Epithelial cell of esophagus (primary cell): ENCODE measurements around the gene PDE3A.

Experiments used
- DNase-seq: peaks from one replicate; pipeline ENCODE4 v3.0.0; 2010; ENCODE audit warnings: low read depth
- H3K4me3 ChIP-seq: 2 replicates; pipeline ENCODE4 v1.5.1; 2011; ENCODE audit warnings: mild to moderate bottlenecking, low read length, control low read depth
- CTCF ChIP-seq: IDR thresholded peaks from 2 replicates; pipeline ENCODE4 v1.5.1; 2011; ENCODE audit warnings: low read depth, mild to moderate bottlenecking, low read length, control low read depth, inconsistent platforms; ENCODE audit not compliant: insufficient read depth; ENCODE audit errors: missing control alignments

PDE3A gene

DNA sequence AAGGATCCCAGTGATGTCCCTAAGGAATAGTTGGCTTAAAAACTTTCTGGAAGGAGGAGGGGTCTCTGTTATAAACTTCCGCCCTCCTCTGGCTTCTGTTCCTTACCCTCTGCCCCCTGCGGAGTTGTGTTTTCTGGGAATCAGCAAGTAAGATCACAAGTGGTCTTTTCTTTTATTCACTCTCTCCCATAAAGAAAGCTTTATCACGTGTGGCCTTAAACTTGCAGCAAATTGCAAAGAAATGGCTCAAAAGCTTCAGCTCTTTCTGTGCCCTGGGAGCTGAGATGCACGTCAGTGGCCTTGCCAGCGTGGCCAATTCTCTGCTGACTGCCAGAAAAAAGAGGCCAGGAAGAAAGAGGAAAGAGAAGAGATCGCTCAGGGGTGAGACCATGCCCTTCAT lies 326.9 kb downstream of the PDE3A start, which contains the start of gene SLCO1C1:
Gene SLCO1C1, plus strand, starts transcription at position 101 of the 400 bp plus-strand sequence. CDS start 4,245 bp downstream, outside the sequence.
- no peak within 1 kb of the TSS for H3K4me3 ChIP-seq
- TF ChIP-seq CTCF = no peak

DNA sequence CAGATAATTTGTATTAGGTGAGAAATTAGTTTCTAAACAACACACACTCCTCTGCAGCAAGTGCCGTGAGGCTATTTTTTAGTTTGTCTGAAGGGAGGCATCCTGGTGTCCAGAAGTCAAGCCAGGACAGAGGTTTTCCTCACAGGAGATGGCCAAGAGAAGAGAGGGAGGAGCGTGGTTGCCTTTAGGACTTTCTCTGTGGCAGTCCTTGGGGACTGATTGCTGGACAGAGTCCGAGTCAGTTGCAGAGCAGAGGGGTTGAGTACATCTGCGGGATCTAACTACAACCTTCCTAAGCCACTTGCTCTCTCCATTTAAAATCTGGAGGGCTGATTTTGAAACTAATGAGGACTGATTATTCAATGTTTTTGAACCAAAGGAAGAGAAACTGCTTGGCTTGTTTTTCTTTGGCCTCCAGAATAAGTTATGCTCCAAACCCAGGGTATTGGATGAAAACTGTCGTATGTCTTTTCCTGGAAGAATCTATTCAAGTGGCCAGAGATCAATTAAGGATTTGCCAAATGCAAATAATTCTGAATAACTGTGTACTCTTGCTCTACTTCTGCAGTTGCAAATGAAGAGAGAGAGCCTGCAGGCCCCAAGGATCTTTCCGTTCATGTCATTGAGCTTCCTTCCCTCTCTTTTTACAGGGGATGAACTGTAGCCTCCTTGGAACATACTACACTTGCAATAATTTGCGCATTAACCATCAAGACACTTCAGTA lies 328.0 kb downstream of the PDE3A start:
- no peak for DNase-seq

More for the DNA sequence above, 326.9 kb downstream of the PDE3A start, which contains the start of gene SLCO1C1:
- DNase-seq = no peak

DNA sequence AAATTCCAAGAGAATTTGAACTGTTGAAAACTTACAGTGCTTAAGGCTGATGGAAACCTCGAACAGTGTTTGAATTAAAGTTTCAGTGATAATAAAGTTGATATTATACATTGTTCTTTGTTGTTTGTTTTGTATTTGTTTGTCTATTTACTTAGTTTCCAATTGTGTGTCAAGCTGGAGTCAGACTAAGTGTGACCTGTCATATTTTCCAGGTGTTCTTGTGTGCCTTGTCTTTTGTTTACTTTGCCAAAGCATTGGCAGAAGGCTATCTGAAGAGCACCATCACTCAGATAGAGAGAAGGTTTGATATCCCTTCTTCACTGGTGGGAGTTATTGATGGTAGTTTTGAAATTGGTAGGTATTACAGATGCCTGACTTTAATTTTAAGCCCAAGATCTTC lies 332.8 kb downstream of the PDE3A start:
- DNase-seq = no peak
- TF ChIP-seq CTCF = no peak
- H3K4me3 ChIP-seq = no peak overlapping the region

More for the DNA sequence above, 328.0 kb downstream of the PDE3A start:
- no peak overlapping the region for H3K4me3 ChIP-seq
- TF ChIP-seq CTCF = no peak

- DNase-seq = no peak
- no peak for TF ChIP-seq CTCF
- no peak overlapping the region for H3K4me3 ChIP-seq
These were observed 336.5 kb downstream of the PDE3A start for GRCh38 chr12:20704860-20705259.

- no peak for DNase-seq
- no peak for TF ChIP-seq CTCF
- H3K4me3 ChIP-seq = no peak overlapping the region
These were observed 343.5 kb downstream of the PDE3A start for GRCh38 chr12:20711846-20712245.

GRCh38 chr12:20716037-20716436 lies 347.7 kb downstream of the PDE3A start:
- no peak for TF ChIP-seq CTCF
- no peak for DNase-seq
- no peak overlapping the region for H3K4me3 ChIP-seq

GRCh38 chr12:20716985-20717384 lies 348.6 kb downstream of the PDE3A start:
- no peak for DNase-seq
- no peak overlapping the region for H3K4me3 ChIP-seq
- TF ChIP-seq CTCF = no peak
